Measurements from ENCODE around the gene RTL5.

- no peak for TF ChIP-seq CTCF (IDR thresholded peaks at IDR 0.05)
- TF ChIP-seq POLR2A (IDR thresholded peaks at IDR 0.05) = no peak
Observed at GRCh38 chrX:72165551-72165950, 33.8 kb upstream of the RTL5 start.

Measured in thyroid gland (tissue), 4 donors.